Stimulated activated CD8-positive, alpha-beta memory T cell treated with anti-CD3 and anti-CD28 coated beads, Interleukin-15, amount 100 ng/mL, for 48 hours (primary cell): ENCODE results near the gene HOXA6.

ENCODE experiments used
- DNase-seq, 2 donors: peaks; one replicate each; pipeline ENCODE4 v3.0.0-alpha.2; 2020; ENCODE audit warnings: low read depth in 2 of 2

The HOXA6 gene

DNA sequence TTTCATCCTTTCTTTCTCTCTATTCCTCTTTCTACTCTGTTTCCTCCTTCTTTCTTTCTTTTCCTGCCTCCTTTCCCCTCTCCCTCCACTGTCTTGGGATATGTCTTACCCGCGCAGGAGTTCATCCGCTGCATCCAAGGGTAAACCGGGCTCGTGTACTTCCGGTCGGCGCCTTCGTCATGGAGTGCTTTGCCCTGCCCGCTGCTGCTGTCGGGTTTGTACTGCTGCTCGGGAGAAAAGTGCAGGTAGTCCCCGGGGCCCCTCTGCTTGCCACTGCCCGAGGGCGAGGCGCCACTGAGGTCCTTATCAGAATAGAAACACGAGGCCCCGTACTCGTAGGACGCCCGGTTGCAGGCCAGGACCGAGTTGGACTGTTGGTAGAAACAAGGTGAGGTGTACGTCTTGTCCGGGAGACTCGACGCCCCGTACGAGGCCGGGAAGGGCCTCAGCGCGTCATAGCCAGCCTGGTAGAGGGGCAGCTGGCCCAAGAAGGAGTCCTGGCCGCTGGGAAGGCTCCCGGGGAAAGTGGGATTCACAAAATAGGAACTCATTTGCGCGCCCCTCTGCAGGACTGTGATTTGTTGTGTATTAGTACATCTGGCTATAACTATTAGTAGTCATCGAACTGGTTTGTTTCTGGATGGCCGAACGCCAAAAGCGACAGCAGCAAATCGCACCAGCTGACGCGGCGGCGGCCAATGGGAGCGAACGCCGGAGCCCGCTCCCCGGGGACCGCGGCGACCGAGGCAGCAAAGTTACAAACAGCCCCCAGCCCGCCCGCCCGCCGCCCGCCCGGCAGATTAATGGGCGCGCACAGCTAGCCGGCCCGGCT, at the start of gene HOXA6:
Gene HOXA6 (minus strand): TSS at position 576 of the 832 bp plus-strand sequence. CDS start 25 bp downstream, at position 551.
- DNase-seq: no peak

DNA sequence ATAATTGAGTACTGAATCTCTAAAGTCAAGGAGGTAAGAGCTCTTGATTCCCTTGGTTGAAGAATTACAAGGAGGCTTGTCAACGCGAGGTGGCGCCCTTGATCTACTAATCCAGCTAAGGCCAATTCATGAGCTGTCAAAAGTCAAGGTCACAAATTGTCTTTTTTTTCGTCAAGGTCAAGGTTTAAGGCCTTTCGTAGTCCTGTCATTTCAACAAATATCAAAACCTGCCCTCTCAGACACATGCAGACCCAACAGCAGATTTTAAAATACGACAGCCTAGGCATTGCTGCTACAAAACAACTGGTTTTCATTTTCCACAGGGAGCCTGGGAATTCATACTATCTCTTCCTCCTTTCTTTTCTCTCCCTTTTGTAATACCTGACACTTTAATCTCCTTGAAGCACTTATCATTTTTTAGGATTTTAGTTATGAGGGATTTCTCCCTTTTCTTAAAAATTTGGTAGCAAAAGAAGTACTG, 48.8 kb upstream of the HOXA6 start:
- DNase-seq: peak; percentile 49 to 53

DNA sequence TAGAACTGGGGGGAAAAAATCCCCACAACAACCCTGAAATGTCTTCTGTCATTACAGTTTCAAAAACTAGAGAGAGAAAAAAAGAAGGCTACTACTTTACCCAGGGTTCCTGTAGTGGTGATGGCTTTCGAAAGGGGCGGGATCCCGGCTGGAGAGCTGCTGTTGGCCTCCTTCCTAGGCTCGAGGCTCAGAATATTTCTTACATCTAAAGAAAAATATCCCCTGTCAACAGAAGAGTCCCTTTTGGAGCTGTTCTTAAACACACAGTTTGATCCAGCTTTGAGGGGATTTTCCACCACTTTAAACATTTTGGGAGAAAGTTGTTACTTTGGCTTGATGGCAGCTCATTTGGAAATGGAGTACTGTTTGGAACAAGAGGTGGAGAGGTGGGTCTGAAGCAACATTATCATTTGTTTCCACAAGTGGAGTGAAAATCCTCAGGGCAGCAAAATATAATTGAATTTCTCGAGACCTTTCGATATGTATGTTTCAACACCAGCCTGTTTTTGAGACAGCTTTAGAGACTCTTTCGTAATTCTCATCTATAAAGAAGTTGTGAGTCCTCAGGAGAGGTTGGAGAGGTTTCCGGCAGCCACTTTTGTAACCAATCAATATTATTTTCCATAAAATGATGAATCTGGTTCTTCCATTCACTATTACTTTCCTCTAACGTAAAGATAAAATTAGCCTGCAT, 47.3 kb upstream of the HOXA6 start:
- DNase-seq: no peak

DNA sequence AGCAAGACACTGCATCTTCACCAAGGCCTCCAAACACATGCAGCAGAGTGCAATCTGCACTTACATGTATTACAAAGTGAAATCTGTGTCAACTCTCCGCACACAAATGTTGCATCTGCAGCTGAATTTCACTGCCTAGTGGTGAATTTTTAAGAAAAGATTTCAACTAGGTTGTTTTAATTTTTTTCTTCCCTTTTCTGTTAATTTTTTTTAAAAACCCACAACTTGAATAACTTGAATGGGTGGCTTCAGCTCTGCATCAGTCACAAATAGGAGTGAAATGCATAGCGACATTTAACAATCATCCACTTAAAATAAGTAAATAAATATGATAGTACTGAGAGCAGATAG, 46.4 kb upstream of the HOXA6 start:
- DNase-seq: no peak

DNA sequence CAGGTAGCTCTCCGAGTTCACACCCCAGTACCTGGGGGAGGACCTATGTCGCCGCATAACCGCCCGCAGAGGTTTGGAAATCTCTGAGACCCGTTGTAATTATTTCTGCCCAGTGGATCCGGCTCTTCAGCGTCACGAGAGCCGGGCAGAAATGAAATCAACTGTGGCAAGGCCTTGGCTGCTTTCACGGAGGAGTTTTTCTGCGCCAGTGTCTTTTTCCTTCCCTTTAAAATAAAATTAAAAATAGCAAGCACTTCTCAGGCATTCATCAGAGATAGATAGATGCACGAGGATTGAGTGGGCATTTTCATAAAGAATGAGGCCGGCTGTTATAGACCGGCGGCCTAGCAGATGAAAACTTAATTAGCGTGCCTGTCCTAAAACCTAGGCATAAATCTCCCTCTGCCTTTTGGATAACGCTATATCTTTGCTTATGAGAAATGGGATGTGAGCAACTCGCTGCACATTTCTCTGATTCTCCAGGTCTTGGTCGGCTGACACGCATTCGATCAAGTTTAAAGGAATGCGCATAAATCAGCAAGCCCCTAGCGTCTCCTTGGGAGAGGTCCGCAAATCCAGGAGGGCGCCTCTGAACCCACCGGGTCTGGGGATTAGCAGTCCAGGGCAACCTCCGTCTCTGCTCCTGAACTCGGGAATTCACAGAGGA, 45.9 kb upstream of the HOXA6 start:
- no peak for DNase-seq

DNA sequence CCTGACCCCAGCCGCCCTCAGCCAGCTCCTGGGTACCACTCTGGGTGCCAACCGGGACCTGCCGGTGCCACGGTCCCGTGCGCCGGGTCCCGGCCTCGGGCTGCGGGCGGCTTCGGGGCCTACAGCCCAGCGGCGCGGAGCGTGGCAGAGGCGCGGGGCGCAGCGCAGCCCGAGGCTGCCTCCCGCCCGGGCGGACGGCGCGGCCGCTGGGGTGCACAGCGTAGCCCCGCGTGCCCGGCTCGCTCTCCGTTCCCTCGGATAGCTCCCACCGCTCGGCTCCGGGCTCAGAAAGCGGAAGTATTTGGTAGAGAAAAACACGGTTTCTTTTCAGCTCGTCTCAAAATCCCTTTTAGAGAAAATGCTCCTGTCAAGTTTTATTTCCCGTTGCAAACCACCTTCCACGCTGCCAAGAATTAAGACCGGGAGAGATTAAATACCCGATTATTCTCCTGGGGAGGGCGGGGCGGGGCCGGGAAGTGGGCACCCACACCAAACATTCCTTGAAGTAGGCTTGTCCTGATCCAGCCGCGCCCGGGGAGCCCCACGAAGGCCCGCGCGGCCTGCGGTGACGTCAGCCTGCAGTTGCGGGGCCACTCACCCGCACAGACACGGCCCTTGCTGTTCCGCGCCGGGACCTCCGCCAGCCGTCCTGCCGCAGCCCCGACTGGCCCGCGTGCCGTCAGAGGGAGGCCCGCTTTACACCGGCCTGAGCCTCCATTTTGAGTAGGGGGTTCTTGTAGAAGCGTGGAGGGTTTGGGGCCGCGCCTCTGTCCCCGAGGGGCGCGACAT, 45.2 kb upstream of the HOXA6 start:
- no peak for DNase-seq

DNA sequence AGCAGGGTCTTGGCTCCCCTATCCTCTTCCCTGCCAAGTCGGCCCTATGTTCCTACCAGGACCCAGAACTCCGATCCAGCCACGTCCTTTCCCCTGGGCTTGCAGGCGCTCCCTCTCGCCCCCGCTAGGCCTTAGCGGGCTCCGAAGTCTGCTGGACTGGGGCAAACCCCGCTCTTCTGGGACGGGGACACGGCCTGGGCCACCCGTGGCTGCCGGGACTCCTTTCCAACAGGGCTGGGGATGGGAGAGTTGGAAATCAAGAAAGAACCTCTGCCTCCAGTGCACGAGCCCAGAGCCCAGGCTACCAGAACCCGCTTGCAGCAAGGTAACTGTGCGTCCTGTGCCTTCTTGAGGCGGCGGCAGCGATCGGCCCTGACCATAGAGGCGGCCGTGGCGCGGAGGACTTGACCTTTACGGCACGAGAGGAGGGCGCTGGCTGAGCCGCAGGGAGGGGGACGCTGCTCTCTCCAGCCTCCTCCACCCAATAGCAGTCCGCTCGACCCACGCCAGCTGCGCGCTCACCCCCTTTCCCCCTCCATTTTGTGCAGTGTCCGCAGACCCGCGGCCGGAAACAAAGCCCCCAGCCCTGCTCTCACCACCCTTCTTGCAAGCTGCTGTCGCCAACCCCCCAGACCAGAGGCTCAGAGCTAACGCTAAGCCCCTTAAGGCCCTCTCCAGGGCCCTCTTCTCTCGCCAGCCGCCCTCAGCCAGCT, 44.4 kb upstream of the HOXA6 start:
- DNase-seq: no peak

DNA sequence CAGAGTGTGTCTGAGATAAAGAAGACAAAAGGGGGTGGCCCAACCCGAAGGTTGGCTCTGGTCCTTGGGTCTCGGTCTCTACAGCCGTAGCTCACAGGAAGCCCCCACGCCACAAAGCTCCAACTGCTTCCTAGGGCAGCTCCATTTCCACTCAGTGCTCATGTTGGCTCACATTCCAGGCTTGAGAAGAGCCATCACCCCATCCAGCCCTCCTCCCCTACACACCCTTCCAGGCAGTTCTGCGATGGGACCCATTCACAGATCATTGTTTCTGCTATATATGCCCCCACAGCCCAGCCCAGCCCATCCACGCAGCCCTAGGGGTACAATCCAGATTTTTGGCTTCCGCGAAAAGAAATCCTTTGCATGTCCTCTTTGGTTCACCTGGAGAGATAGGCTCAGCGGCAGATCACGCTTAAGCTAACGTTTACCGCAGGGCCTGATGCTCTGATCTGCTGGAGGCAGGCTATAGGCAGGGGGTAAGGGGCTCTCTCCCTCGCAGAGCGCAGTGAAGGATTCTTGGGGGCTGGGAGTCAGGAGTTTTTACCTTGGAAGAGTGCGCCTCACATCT, 43.7 kb upstream of the HOXA6 start:
- no peak for DNase-seq

DNA sequence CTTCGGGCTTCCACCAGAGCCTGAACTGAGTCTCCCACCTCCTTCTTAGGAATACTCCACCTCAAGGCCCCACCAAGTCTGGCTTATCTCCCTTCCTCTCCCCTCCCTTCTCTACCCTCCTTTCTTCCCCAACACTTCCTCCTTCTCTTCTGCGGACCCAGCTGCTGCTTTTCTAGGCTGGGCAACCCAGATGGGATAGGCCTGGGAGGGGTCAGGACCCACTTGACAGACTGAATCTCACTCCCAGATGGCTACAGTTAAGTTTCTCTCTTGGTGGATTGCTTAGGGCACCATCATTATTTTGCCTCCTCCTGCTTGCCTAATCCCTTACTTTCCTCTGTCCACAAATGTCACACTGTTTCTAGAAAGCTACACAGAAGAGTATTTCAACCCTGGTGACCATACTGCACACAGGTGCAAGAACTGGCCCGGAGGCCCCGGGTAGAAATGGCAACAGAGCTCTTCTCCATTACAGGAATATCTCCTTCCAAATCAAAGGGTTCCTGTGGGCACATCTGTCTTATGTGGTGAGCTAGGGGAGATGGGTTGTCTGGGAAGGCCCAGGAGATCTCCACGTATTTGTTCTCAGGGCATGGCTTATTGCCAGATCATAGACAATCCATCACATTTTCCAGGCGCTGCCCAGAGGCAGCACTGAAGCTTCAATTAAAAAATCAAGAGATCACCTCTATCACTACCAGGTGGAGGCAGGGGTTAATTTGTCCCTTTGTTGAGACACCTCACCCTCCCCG, 42.6 kb upstream of the HOXA6 start:
- no peak for DNase-seq

DNA sequence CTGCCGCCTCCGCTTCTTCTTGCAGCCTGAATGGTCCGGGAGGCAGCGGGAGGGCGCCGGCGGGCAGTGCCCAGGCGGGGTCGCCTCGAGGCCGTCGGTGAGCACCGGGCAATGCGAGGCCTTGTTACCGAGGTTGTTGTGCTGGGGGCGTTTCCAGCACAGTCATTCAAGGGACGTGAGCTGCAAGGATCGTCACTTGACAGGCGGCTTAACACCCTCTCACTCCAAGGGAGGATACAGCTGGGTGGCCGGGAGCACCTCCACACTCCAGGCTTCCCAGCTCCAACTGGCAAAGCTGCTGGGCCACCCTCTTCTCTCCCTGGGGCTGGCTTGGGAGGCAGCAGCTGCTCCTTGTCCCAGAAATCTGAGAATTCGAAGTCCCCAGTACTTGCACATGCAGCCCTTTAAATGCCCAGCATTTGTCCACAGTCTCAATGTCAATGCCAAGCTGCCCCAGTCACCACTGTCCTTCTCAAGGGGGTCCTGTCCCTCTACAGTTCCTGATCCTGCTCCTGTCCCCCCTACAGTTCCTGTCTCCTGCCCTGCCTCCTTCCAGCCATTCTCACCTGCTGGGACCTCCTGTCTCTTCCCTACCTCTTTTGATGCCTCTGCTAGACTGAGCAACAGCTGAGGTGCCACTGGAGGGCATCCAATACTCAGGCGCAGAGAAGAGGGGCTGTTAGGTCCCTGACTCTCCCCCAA, 41.9 kb upstream of the HOXA6 start:
- no peak for DNase-seq

DNA sequence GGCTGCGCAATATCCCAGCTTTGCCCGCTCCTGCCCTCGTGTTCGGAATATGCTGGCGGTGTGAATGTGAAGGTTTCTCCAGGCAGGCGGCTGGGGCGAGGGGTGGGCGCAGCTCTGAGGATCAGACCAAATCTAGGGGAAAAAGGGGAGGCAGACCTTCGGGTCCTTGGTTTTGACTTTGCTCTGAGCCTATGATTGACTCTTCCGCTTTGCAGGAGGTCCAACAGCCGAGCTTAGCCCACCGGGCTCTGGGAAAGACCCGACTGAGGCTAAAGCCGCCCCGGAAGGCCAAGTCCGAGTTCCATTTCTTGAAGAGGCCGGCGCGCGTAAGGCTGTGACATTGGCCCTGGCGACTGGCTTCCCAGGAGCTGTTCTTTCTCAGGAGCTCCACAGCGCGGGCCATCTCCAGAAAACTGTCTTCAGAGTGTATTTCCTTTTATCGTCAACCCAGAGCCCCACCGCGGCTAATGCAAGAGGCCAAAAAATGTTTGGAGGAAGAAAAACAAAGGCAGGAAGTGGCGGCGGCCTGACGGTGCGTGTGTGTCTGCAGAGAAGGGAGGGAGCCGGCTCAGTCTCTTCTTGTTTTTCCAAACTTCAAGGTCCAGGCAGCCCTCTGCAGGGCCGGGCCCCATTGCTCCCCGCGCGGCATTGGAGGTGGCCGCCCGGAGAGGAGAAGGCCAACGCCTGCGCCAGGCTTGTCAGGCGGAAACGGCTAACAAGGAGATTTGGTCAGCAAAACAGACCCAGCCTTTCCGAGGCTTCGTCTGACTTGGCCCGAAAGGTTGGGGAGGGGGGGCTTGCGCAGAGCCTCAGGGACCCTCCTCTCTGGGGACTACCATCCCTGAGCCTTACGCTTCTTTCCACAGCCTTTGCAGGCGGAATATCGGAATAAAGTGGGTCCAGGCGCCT, 41.1 kb upstream of the HOXA6 start:
- no peak for DNase-seq

DNA sequence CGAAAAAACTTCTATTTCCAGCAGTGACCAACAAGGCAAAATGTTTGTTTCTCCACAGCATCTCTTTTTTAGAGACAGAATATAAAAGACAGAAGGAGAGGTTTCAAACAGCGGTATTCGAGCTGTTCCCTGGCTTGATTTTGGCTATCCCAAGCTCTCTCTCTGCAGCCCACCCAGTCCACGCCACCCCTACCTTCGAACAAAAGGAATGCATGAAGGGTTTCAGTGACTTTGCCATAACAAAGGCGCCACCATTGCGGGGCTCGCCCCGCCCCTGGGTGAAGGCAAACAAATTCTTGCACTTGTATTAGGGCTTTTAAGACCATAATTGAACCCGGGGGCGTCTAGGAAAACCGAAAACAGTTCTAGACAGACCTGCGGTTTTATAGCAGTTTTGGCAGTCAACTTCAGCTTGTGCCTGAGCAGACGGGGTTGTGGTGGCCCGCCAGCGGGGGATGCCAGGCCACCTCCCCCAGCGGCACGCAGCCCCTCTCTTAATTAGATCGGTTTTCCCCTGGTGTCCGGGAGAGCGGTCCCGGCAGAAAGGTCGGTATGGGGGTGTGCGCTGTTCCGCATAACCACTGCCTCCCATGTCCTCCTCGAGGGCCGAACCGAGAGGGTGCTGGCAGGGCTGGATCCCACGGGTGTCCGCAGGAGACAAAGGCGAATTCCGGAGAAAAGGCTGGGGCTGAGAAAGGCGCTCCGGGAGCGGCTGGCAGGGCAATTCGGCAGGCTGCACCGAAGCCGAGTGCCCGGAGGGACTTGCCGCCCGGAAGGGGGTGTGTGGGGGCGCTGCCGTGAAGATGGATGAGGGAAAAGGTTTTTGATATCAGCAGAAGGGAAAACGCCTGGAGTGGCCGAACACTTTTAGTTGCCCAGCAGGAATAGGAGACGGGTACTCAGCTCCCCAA, 40.2 kb upstream of the HOXA6 start:
- no peak for DNase-seq

DNA sequence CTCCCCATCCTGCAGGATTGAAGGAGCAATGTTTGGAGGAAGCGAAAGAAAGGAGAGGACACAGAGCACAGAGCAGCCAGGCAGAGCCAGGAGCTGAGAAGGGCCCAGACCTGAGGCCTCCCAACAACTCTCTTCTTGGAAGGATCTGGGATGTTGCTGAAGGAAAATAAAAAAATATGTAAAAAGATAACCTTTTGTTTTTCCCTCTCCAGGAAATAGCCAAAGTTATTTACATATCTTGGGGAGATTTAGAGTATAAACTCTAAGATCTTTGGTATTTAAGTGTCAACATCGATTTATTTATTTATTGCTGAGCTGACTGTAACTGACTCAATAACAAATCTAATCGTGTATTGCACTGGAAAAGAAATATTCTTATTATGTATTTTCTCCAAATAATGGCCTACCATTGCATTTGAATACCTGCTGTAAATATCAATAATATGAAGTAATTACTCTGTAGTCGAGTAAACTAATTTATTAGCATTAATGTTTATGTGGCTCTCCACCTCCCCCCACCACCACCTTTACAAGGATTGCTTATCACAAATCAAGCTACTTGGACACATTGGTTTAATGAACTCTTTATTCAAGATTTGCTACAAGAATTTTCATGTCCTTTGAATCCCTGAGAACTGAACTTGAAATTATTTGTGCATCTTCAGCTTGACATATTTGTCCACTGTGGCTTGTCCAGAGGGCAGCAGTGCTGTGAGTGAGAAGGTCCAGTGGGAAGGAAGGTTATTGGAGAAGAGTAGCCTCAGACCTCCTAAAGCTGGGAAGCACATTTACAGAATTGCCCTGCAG, 39.3 kb upstream of the HOXA6 start:
- DNase-seq: no peak

DNA sequence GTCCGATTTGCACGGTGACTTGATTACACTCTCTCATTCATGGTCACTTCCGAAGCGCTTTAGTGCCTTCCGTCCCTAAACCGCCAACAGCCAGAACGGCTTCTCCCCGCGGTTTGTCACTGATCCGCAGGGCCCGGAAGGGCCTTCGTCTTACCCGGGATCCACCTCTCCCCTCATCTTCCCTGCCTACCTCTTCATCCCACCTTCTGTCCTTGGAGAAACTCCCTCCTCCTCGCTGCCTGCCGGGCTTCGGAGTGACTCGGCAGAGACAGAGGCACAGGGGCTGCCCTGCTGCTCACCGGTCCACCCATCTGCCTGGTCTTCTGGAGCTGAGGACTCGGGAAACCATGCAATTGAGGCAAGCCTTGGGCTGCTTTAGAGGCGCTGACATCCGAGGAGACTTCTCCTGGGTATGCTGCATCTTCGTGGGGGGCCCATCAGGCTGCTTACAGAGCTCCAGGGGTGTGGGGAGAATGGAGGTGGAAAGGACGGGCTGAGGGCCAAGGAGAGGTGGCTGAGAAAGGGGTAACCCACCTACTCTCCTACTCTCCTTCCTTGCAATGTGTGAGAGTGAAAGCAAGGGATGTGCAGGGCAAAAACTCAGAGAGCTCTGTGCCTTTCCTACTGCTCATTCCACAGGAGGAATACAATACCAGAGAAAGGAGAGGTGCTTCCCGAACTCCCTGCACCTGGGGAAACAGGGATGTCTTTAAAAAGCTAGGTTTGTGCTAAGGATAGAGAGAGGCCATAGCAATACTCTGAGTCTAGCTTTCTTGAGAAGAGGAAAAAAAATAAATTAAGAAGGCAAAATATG, 38.5 kb upstream of the HOXA6 start:
- no peak for DNase-seq

DNA sequence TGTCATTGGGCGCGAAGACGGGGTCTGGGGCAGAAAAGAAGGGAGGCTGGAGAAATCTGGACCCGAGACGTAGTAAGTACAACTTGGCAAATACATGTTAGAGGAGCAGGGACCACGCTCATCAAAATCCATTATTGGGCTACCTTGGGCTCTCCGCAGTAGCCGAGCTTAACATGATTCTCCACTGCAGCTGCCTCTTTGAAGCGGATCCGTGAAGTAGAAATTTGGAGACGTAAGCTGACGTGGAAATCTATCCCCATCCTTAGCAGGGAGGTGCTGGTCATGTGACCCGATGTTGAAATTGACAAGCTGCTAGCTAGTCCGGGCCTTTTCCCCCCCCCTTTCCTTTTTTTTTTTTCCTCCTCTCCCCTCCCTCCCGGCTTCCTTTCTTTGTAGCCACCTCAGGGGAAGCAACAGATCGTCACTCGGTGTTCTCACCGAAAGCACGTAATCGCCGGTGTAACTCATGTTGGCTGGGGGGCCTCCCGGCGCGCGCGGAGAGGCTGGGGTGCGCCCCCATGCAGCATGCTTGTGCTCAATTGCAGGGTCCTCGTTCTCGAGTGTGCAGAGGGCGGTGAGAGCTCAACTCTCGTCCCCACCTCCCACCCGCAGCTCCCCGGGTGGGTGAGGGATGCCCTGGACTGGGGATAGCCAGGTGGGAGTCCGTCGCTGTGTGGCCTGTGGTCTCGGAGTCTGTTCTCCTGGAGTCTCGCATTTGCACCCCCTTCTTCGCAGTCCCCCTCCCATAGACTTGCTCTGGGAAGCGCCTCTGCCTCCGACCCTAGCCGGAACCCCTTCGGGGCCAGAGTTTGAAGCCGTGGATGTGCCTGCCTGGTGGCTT, 37.7 kb upstream of the HOXA6 start, which contains the start of gene HOXA11:
Gene HOXA11 (minus strand): TSS at position 220 of the 841 bp plus-strand sequence. CDS start 88 bp downstream, at position 132.
- no peak for DNase-seq
